ENCODE measurements around the gene ZNF804A. TPM values are rescaled to one million over a fixed set of nuclear protein-coding genes. Genes with fewer than 3 reads are reported as not detected.

ZNF804A gene
- total and polyA plus RNA-seq, 5 donors from 2014 or later: not detected

- Histone ChIP-seq H3K4me1 (ENCODE audit: control insufficient read depth, insufficient read depth, low read length, poor library complexity, severe bottlenecking) (no peaks in the 10 kb centered on the region), H3K4me3 (ENCODE audit: low read depth, low read length) (no peak overlapping the region), H3K36me3 (ENCODE audit: control insufficient read depth, insufficient read depth, low read length) (no peaks in the 10 kb centered on the region), H3K27ac (ENCODE audit: insufficient read depth, low read length, poor library complexity, severe bottlenecking) (no peak overlapping the region), H3K27me3 (ENCODE audit: control insufficient read depth, insufficient read depth, low read length) (no peaks in the 10 kb centered on the region), H3K9me3 (ENCODE audit: control insufficient read depth in 2 of 2, low read length in 2 of 2) (no peaks in the 10 kb centered on the region)
- Mint-ChIP-seq H3K36me3 (no peaks in the 10 kb centered on the region), H3K27ac (no peak overlapping the region), H3K27me3 (no peaks in the 10 kb centered on the region), H3K9me3 (peaks cover 0 to 16% (median 5%) of the 10 kb centered on the region in 7 donors), H3K4me3 (no peak overlapping the region), H3K4me1 (no peaks in the 10 kb centered on the region)
- ATAC-seq (ENCODE audit: low read depth in 2 of 2) (no peak), DNase-seq (no peak)
These were observed 9.1 kb upstream of the ZNF804A start for GRCh38 chr2:184589261-184589660.

GRCh38 chr2:184596819-184597411, 1.4 kb upstream of the ZNF804A start:
- Mint-ChIP-seq H3K9me3 (peaks cover 0 to 11% (median 4%) of the 10 kb centered on the region in 7 donors), H3K4me1 (peaks cover 0 to 16% (median 2%) of the 10 kb centered on the region in 4 donors), H3K27me3 (peaks cover 31% of the 10 kb centered on the region), H3K27ac (no peak overlapping the region), H3K4me3 (peak overlapping the region in 1 of 4 donors; percentile 1), H3K36me3 (no peaks in the 10 kb centered on the region)
- Histone ChIP-seq H3K36me3 (ENCODE audit: control insufficient read depth, insufficient read depth, low read length) (no peaks in the 10 kb centered on the region), H3K4me3 (ENCODE audit: low read depth, low read length) (no peak overlapping the region), H3K9me3 (ENCODE audit: control insufficient read depth in 2 of 2, low read length in 2 of 2) (no peaks in the 10 kb centered on the region), H3K4me1 (ENCODE audit: control insufficient read depth, insufficient read depth, low read length, poor library complexity, severe bottlenecking) (no peaks in the 10 kb centered on the region), H3K27ac (ENCODE audit: insufficient read depth, low read length, poor library complexity, severe bottlenecking) (no peak overlapping the region), H3K27me3 (ENCODE audit: control insufficient read depth, insufficient read depth, low read length) (peaks cover 21% of the 10 kb centered on the region)
- ATAC-seq (ENCODE audit: low read depth in 2 of 2) (no peak), DNase-seq (no peak)

- Histone ChIP-seq H3K27me3 (ENCODE audit: control insufficient read depth, insufficient read depth, low read length) (peaks cover 21% of the 10 kb centered on the region), H3K4me1 (ENCODE audit: control insufficient read depth, insufficient read depth, low read length, poor library complexity, severe bottlenecking) (no peaks in the 10 kb centered on the region), H3K9me3 (ENCODE audit: control insufficient read depth in 2 of 2, low read length in 2 of 2) (no peaks in the 10 kb centered on the region), H3K4me3 (ENCODE audit: low read depth, low read length) (no peak overlapping the region), H3K27ac (ENCODE audit: insufficient read depth, low read length, poor library complexity, severe bottlenecking) (no peak overlapping the region), H3K36me3 (ENCODE audit: control insufficient read depth, insufficient read depth, low read length) (no peaks in the 10 kb centered on the region)
- H3K27ac Mint-ChIP-seq: no peak overlapping the region
- H3K27me3 Mint-ChIP-seq: peaks cover 31% of the 10 kb centered on the region
- ATAC-seq (ENCODE audit: low read depth in 2 of 2): peak; percentile 24 to 25
- no peaks in the 10 kb centered on the region for H3K36me3 Mint-ChIP-seq
- DNase-seq: no peak
- H3K9me3 Mint-ChIP-seq: peaks cover 0 to 8% (median 1%) of the 10 kb centered on the region in 7 donors
- H3K4me3 Mint-ChIP-seq: peak overlapping the region in 1 of 4 donors; percentile 48
- peaks cover 0 to 16% (median 2%) of the 10 kb centered on the region in 4 donors for H3K4me1 Mint-ChIP-seq
These were observed 748 bp upstream of the ZNF804A start for GRCh38 chr2:184597571-184597991.

- Mint-ChIP-seq H3K36me3 (no peaks in the 10 kb centered on the region), H3K4me3 (peak overlapping the region in 1 of 4 donors; percentile 48), H3K4me1 (peaks cover 0 to 16% (median 2%) of the 10 kb centered on the region in 4 donors), H3K9me3 (peaks cover 0 to 6% (median 0%) of the 10 kb centered on the region in 7 donors), H3K27ac (no peak overlapping the region), H3K27me3 (peaks cover 31% of the 10 kb centered on the region)
- Histone ChIP-seq H3K4me1 (ENCODE audit: control insufficient read depth, insufficient read depth, low read length, poor library complexity, severe bottlenecking) (no peaks in the 10 kb centered on the region), H3K4me3 (ENCODE audit: low read depth, low read length) (no peak overlapping the region), H3K9me3 (ENCODE audit: control insufficient read depth in 2 of 2, low read length in 2 of 2) (no peaks in the 10 kb centered on the region), H3K27me3 (ENCODE audit: control insufficient read depth, insufficient read depth, low read length) (peaks cover 21% of the 10 kb centered on the region), H3K27ac (ENCODE audit: insufficient read depth, low read length, poor library complexity, severe bottlenecking) (no peak overlapping the region), H3K36me3 (ENCODE audit: control insufficient read depth, insufficient read depth, low read length) (no peaks in the 10 kb centered on the region)
- DNase-seq: no peak
- no peak for ATAC-seq (ENCODE audit: low read depth in 2 of 2)
These were observed 370 bp upstream of the ZNF804A start for GRCh38 chr2:184598002-184598315.

GRCh38 chr2:184599054-184599871, 934 bp downstream of the ZNF804A start:
- DNase-seq (no peak), ATAC-seq (ENCODE audit: low read depth in 2 of 2) (peak in 1 of 2 donors; percentile 15)
- Mint-ChIP-seq H3K4me1 (peaks cover 0 to 16% (median 2%) of the 10 kb centered on the region in 4 donors), H3K27me3 (peaks cover 31% of the 10 kb centered on the region), H3K9me3 (peaks cover 0 to 5% (median 0%) of the 10 kb centered on the region in 7 donors), H3K27ac (no peak overlapping the region), H3K36me3 (no peaks in the 10 kb centered on the region), H3K4me3 (peak overlapping the region in 2 of 4 donors; percentile 56 to 59)
- Histone ChIP-seq H3K27me3 (ENCODE audit: control insufficient read depth, insufficient read depth, low read length) (peaks cover 21% of the 10 kb centered on the region), H3K4me1 (ENCODE audit: control insufficient read depth, insufficient read depth, low read length, poor library complexity, severe bottlenecking) (no peaks in the 10 kb centered on the region), H3K9me3 (ENCODE audit: control insufficient read depth in 2 of 2, low read length in 2 of 2) (no peaks in the 10 kb centered on the region), H3K4me3 (ENCODE audit: low read depth, low read length) (no peak overlapping the region), H3K36me3 (ENCODE audit: control insufficient read depth, insufficient read depth, low read length) (no peaks in the 10 kb centered on the region), H3K27ac (ENCODE audit: insufficient read depth, low read length, poor library complexity, severe bottlenecking) (no peak overlapping the region)

GRCh38 chr2:184599872-184600222, 1.5 kb downstream of the ZNF804A start:
- H3K4me3 ChIP-seq (ENCODE audit: low read depth, low read length): no peak overlapping the region
- Mint-ChIP-seq H3K4me3 (no peak overlapping the region), H3K27ac (no peak overlapping the region), H3K4me1 (peaks cover 0 to 16% (median 2%) of the 10 kb centered on the region in 4 donors), H3K27me3 (peaks cover 31% of the 10 kb centered on the region), H3K36me3 (no peaks in the 10 kb centered on the region), H3K9me3 (peaks cover 0 to 5% (median 0%) of the 10 kb centered on the region in 7 donors)
- no peaks in the 10 kb centered on the region for H3K4me1 ChIP-seq (ENCODE audit: control insufficient read depth, insufficient read depth, low read length, poor library complexity, severe bottlenecking)
- peaks cover 21% of the 10 kb centered on the region for H3K27me3 ChIP-seq (ENCODE audit: control insufficient read depth, insufficient read depth, low read length)
- no peaks in the 10 kb centered on the region for H3K36me3 ChIP-seq (ENCODE audit: control insufficient read depth, insufficient read depth, low read length)
- no peak for ATAC-seq (ENCODE audit: low read depth in 2 of 2)
- no peak for DNase-seq
- H3K9me3 ChIP-seq (ENCODE audit: control insufficient read depth in 2 of 2, low read length in 2 of 2): no peaks in the 10 kb centered on the region
- no peak overlapping the region for H3K27ac ChIP-seq (ENCODE audit: insufficient read depth, low read length, poor library complexity, severe bottlenecking)

- Histone ChIP-seq H3K36me3 (ENCODE audit: control insufficient read depth, insufficient read depth, low read length) (no peaks in the 10 kb centered on the region), H3K4me1 (ENCODE audit: control insufficient read depth, insufficient read depth, low read length, poor library complexity, severe bottlenecking) (no peaks in the 10 kb centered on the region), H3K27me3 (ENCODE audit: control insufficient read depth, insufficient read depth, low read length) (peaks cover 8% of the 10 kb centered on the region), H3K9me3 (ENCODE audit: control insufficient read depth in 2 of 2, low read length in 2 of 2) (no peaks in the 10 kb centered on the region), H3K4me3 (ENCODE audit: low read depth, low read length) (no peak overlapping the region), H3K27ac (ENCODE audit: insufficient read depth, low read length, poor library complexity, severe bottlenecking) (no peak overlapping the region)
- no peak for ATAC-seq (ENCODE audit: low read depth in 2 of 2)
- Mint-ChIP-seq H3K9me3 (peaks cover 0 to 4% (median 0%) of the 10 kb centered on the region in 7 donors), H3K27me3 (peaks cover 14% of the 10 kb centered on the region), H3K36me3 (no peaks in the 10 kb centered on the region), H3K4me1 (peaks cover 0 to 6% (median 2%) of the 10 kb centered on the region in 4 donors), H3K4me3 (no peak overlapping the region), H3K27ac (no peak overlapping the region)
- no peak for DNase-seq
These were observed 4.4 kb downstream of the ZNF804A start for GRCh38 chr2:184602734-184603133.
